ENCODE data around the gene CYP19A1.

DNA sequence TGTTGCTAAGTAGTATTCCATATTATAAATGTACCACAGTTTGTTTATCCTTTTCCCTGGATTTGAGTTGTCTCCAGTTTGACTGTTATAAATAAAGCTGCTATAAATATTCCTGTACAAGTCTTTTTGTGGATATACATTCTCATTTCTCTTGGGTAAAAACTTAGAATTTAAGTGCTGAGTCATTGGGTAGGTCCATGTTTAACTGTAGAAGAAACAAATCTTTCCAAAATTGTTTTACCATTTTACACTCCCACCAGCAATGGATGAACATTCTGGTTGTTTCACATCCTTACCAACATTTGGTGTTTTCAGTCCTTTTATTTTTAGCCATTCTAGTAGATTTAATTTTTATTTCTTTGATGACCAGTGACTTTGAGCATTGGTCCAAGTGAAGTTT, 169.7 kb downstream of the CYP19A1 start:
- TF ChIP-seq, protein P1, sequence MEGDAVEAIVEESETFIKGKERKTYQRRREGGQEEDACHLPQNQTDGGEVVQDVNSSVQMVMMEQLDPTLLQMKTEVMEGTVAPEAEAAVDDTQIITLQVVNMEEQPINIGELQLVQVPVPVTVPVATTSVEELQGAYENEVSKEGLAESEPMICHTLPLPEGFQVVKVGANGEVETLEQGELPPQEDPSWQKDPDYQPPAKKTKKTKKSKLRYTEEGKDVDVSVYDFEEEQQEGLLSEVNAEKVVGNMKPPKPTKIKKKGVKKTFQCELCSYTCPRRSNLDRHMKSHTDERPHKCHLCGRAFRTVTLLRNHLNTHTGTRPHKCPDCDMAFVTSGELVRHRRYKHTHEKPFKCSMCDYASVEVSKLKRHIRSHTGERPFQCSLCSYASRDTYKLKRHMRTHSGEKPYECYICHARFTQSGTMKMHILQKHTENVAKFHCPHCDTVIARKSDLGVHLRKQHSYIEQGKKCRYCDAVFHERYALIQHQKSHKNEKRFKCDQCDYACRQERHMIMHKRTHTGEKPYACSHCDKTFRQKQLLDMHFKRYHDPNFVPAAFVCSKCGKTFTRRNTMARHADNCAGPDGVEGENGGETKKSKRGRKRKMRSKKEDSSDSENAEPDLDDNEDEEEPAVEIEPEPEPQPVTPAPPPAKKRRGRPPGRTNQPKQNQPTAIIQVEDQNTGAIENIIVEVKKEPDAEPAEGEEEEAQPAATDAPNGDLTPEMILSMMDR (IDR thresholded peaks at IDR 0.05): no peak
- TF ChIP-seq EP300 (IDR thresholded peaks at IDR 0.05): no peak

All from sigmoid colon (tissue), 4 donors.